ACHN (cell line): ENCODE measurements around the gene PITX3.
"Not testable (repeated sequence)": the region's sequence is repeated elsewhere in the genome, so short reads cannot be mapped to it uniquely, and the experiment has no call there.

ENCODE experiments used
- DNase-seq: peaks from one replicate; pipeline ENCODE4 v3.0.0-alpha.2; 2015
- in situ Hi-C: cut with HindIII; loops from 2 replicates; pipeline ENCODE4 v1.10.0; 2017; ENCODE audit warnings: low sequenced_read_pairs, low pct_ligation_motif_present, low pct_unique_long_range_greater_than_20kb

The PITX3 gene

DNA sequence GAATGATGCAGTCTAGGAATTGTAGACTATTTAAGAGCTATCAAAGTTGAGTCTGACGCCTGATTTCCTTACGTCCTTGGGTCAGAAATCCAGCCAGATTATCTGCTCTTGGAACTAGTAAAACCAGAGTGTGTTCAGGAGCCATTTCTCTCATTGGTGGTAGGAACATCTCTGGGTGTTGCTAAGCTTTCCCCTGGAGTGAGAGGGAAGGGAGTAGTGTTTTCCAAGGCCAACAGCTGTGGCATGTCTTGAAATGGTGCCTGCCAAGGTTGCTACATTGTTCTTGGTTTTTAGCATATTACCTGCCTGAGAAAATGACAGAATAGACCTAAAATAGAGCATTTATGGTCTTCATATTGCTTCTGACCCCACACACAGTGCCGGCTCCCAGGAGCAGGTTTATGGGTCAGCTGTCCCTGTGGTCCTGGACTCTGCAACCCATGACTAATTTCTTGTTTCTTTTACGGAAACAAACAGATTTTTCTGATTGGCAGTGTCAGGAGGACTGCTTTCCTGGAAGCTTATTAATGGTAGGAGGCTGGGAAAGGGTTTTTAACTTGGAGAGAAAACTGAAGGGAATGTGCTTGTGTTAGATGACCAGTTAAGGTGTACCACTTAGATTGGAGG, 21.5 kb upstream of the PITX3 start:
- DNase-seq = no peak
- in situ Hi-C loops = no loop called here

DNA sequence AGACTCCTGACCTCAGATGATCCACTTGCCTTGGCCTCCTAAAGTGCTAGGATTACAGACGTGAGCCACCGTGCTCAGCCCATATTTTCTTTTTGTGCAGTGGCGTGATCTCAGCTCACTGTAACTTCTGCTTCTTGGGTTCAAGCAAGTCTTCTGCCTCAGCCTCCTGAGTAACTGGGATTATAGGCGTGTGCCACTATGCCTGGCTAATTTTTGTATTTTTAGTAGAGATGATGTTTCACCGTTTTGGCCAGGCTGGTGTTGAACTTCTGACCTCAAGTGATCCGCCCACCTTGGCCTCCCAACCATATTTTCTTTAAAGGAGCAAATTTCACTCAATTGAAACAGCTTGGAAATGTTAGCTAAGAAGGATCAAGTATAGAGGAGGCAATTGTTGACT, 20.5 kb upstream of the PITX3 start:
- no peak for DNase-seq
- in situ Hi-C loops = no loop called here

DNA sequence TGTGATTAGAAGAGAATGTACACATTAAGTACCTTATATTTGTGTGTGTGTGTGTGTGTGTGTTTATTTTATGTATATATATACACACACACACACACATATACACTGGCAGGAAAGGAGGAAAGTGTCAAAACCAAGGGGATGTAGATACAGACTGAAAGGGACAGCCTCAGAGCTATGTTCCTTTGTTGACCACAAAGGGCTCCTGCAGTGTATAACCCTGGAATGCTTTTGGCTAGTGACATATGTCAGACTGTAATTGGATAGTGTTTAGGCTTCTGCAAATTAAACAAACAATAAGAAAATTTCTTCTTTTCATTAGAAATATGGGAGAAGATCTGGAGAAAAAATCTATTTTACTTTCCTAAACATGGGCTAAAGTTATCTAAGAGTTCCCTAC, 19.9 kb upstream of the PITX3 start:
- in situ Hi-C loops = no loop called here
- DNase-seq = no peak

DNA sequence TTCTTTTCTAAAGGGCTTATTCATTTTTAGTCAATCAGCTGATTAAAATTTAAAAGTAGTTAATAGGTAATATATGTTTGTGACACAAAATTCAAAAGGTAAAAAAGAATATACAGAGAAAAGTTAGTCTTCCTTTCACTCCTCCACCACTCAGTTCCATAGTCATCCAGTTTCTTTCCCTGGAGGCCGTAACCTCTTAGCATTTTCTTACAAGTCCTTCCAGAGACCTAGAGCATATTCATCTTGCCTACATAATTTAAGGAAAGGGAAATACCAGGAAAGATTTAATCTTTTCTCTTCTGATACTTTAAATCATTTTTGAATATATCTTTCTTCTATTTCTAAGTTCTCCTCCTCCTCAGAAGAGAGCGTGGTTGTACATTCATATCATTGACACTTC, 14.1 kb upstream of the PITX3 start:
- no peak for DNase-seq
- in situ Hi-C loops = no loop called here

DNA sequence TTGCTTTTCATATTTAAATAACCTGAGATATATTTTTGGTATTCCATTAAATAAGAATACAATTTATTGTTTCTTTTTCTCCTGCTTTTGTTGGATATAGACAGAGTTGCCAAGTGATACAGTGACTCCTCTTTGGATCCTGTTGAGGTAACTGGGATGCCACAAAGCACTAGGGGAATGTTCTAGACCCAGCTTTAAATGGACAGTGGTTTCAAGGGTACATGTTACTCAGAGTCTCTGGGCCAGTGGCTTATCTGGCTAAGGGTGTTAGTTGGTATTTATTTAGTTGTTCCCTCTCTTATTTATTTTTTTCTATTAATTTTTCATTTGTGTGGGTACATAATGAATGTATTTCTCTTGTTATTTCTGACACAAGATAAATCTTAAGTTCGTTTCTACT, 13.1 kb upstream of the PITX3 start:
- DNase-seq = no peak
- in situ Hi-C loops = no loop called here

DNA sequence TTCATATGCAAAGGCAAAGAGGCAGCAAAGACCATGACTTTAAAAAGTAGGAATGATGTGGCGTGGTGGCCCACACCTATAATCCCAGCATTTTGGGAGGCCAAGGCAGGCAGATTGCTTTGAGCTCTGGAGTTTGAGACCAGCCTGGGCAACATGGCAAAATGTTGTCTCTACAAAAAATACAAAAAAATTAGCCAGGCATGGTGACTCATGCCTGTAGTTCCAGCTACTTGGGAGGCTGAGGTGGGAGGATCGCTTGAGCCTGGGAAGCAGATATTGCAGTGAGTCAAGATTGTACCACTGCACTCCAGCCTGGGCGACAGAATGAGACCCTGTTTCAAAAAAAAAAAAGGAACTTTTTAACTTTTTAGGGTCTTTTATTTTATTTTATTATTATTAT, 11.2 kb upstream of the PITX3 start:
- DNase-seq, in situ Hi-C loops: not testable (repeated sequence)

DNA sequence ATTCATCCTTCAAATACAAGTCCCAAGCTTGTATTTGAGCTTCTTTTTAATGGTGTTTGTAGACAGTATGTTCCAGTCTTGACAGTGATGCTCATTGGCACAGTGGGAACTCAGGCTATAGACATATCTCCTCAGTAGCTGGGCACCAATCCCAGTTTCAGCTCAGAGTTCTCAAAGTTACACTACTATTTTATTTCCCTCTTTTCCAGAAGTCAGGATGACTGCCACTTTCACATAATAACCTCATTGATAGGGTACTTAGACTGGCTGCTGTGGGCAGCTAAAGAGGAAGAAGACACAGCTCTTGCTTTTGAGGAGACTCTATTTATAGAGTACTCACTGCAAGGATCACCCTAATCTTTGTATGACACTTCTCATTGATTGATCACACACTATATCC, 6.4 kb upstream of the PITX3 start:
- in situ Hi-C loops = no loop called here

DNA sequence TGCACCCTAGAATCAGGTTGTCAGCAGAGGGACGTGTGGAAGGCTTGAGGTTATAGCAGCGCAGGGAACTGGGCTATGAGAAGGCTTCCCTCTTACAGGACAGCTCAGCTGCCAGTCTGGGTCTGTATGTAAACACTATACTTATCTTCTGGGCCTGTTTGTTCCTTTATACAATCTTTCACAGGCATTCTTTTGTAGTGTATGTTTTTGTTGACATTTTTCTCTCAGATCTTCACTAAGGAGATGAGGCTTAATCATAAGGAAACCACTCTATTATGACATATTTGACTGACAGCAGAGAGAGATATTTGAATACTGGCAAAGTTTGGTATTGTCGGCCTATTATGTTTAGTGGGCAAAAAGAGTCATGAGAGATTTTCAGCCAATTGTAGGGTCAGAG, 4.9 kb upstream of the PITX3 start:
- DNase-seq = no peak
- in situ Hi-C loops = no loop called here

More for the DNA sequence above, 6.4 kb upstream of the PITX3 start:
- no peak for DNase-seq

DNA sequence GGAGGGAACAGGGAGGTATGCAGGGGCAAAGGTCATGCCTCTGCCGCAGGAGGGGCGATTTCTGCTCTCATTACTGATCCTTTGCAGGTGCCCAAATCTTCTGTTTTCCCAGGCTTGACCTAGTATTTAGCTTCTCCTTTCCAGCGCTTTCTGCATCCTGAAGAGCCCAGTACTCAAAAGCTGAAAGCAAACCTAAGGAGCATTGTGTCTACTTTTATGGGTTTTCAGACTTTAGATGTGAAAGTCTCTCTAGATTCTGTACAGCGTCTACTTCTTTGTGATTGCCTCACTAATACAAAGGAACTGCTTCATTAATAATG, 4.6 kb upstream of the PITX3 start:
- in situ Hi-C loops = no loop called here

DNA sequence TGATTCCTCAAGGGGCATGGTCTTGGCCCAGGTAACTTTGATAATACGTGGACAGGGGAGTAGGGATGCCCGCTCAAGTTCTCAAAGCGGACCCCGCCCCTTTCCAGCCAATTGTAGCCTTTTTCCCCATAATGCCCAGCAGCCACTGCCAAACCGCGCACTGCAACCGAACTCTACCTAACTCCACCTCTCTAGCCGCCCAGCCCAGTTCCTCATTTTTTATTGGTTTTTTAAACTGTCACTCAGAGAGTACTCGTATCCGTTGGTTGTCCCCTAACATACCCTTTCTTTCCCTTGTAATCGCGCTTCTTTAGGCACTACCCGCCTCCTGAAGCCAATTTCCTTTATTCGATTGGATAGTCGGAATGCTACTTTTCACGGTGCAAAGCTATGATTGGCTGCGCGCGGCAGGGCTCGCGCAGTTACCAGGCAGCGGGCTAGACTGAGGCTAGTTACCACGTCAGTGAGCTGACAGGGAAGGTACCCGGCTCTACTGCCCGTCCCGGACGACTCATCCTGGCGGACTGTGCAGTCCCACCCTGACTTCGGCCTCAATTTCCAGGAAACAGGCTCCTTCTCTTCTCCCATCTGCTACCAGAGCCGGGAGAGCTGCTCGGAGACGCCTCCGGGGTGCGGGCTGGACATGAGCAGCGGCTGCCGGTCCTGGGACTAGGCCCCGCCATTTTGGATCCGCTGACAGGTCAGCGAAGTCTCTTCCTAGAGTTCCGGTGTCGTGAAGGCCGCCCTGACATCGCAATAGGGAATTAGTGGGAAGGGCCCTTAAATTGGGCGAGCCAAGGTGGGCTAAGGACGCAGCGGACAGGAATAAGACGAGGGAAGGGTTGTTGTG, 4.0 kb upstream of the PITX3 start, which contains the start of gene GBF1:
Gene GBF1 (plus strand): TSS at position 451 of the 850 bp plus-strand sequence. CDS start 13,407 bp downstream, outside the sequence.
- in situ Hi-C loops = no loop called here
- peak; percentile 100 for DNase-seq

More for the DNA sequence above, 4.6 kb upstream of the PITX3 start:
- no peak for DNase-seq

DNA sequence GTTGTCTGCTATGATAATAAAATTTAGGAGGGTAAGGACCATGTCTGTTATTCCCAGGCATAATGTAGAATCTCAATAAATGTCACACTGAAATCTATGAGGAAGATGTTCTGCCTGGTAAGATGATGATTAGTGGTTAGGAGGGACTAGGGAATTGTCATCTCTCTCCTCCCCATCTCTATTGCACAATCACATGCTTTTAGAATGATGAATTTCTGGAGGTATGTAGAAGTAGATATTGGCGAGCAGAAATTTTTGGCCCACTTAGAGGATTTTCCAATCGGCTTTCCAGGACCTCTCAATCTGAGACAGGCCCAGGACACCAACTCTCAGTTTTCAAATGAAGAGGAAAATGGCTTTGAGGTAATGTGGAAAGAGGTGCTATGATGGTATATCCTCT, 2.0 kb upstream of the PITX3 start:
- no peak for DNase-seq

DNA sequence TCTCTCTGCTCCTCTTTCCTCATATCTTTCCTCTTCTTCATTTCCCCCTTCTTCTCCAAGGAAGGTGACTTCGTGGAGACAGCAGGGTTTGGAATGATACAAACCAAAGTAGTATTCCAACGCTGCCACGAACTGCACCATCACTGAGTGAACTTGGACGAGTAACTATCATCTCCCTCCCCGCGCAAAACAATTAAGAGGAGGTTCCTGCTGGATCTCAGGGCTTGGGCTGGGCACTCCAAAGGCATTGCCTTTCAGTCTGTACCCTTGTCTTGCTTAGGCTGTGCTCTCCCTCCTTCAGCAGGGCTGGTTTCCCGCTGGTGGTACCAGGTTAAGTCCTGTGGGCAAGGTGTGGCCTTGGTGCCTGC, 790 bp upstream of the PITX3 start:
- DNase-seq = no peak
- in situ Hi-C loops = no loop called here

More for the DNA sequence above, 2.0 kb upstream of the PITX3 start:
- in situ Hi-C loops = no loop called here

DNA sequence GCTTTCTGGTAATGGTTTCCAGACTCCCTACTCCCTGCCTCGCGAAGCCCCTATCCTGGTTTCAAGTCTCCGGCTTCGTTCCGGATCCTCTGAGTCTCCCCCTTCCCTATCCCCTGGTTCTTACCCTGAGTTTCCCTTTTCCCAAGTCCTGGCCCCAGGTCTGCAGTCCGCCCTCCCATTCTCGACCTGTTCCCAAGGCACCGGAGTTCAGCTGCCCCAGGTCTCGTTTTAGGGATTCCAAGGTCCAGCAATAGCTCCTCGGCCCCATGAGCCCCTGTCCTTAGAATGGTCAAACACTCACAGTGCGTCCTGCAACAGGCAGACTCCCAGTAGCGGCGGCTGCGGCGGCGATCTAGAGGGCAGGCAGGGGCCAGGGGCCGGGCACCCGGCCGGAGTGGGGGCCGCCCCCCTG, 274 bp downstream of the PITX3 start:
- in situ Hi-C loops = no loop called here
- no peak for DNase-seq

DNA sequence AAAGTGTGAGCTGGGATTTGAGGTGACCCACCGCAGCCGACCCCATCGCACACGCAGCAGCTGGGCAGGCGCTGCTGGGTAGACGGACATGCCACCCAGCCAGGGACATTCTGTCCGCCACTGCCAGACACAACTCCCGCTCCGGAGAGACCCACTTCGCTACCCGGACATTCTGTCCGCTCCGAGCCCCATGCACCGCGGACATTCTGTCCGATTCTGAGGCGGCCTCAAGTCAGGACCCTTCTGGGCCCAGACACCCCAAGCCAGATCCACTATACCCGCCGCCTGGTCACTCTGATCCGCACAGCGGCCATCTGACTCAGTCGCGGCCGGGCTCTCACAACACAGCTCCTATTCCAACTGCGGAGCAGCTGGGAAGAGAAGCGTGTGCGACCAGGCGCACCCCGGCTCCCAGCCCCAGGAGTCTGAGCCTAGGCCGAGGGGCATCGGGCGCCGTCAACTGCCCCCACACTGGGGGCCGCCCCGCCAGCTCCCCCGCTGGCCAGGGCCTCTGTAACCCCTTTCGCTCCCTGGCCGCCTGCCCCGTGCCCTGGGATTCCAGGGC, 763 bp downstream of the PITX3 start:
- no peak for DNase-seq
- in situ Hi-C loops = no loop called here

DNA sequence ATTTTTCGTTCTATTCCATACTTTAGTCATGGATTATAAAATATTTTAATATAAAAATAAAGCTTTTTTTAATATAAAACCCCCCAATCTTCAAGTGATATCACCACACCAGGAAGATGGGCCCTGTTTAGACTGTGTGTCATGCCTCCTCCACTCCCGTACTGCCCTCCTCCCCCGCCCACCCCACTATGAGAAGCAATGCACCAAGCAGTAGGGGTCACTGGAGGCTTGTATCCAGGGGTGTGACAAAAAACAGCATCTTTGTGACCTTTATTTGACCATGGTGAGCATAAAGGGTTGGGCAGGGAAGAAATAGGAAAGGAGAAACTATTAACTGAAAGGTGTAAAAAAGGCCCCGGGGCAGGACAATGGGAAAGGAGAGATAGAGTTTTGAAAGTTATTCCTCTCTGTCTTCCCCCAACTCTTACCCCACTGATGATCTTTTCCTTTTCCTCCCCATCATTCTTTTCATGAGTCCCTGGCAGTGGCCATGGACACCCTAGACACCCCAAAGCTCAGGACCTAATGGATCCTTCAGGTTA, 3.5 kb downstream of the PITX3 start:
- no peak for DNase-seq
- in situ Hi-C loops = no loop called here

DNA sequence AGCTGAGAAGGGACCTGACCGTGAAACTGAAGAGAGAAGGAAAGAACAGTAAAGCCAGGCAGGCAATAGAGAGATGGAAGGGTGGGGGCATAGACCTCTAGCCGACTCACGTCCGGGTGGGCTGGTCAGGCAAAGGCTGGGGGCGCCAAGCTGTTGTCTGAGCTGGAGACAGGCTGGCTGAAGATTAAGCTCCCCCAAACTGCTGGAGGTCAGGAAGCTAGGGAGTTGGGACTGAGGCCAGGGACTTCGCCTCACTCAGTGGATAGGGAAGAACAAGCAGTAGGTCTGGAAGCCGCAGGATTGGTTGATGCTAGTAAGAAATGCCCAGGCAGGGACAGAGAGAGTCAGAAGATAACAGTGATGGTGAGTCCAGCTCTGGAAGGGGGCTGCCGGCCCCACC, 5.3 kb downstream of the PITX3 start:
- no peak for DNase-seq
- in situ Hi-C loops = no loop called here

DNA sequence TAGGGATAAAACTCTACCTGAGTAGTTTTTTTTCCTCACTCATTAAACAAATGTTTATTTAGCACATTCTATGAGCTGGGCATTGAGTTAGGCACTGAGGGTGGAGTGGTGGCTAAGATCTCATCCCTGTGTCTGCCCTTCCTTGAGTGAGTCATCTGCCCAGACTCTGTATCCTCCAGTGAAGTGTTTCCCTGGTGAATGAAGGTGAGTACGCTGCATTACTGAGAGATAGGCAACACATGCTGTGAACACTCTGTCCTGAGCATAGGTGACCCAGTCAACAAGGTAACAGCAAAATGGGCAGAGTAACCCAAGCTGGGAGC, 5.8 kb downstream of the PITX3 start:
- DNase-seq = peak; percentile 53
- in situ Hi-C loops = no loop called here

DNA sequence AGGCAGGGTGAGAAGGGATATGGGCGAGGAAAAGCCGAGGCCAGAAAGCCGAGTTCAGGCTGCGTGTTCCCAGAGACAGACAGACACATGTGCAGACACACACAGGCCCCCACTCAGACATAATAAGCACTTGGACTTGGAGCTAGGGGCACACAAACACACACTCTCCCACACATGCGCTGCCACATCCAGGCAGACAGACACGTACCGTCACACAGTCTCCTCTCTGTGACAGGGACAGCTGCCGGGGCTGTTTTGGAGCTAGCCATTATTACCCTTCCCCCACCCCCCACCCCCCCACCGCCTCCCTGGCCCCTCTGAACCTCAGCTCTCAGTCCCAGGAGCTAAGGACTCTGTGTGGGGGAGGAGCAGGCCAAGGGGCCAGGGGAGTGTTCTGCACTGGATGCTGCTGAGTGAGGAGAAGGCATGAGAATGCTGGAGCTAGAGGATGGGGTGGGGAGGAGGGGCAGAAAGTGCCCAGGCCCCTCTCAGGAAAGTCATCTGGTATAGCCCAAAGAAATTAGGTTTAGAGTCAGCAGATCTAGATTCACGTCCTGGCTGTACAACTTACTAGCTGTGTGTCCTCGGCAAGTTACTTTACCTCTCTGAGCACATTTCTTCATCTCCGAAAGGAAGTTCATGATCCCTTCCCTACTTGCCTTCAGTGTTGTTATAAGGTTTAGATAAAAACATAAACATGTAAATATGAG, 6.3 kb downstream of the PITX3 start:
- no peak for DNase-seq
- in situ Hi-C loops = no loop called here

DNA sequence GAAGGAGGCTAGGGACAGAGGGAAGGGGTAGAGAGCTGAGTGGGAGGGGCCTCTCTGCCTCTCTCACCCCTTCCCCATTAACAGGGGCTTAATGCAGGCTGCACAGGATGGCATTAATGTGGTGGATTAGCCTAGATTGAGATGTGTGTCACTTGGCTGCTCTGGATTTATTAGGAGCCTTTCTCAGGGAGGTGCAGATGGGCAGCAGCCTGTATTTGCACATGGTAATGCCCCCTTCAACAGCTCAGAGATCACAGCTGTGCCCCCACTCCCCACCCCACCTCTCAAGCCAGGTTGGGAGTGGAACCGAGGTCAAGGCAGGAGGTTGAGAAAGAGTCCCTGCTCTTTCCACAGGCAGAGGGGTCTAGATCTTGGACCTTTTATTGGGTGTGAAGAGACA, 7.3 kb downstream of the PITX3 start:
- no peak for DNase-seq
- in situ Hi-C loops = no loop called here
